Heart left ventricle (tissue), 13 donors: ENCODE measurements around the gene PTPRN2.

ENCODE experiments used
- POLR2A ChIP-seq, 2 donors: fragments of 450-650 bp; IDR thresholded peaks; one replicate each; pipeline ENCODE4 v1.6.1; 2017; ENCODE audit warnings: antibody characterized with exemption in 2 of 2, mild to moderate bottlenecking in 2 of 2, moderate library complexity in 2 of 2
- TF ChIP-seq, protein P1 (sequence below), 12 donors: fragments of 200-600 bp; sonication (generic) in 4 of 12; IDR thresholded peaks; one replicate each; pipeline versions ENCODE4 v1.5.0 to v1.8.0; 2018 to 2022; ENCODE audit warnings: antibody characterized with exemption in 12 of 12, mild to moderate bottlenecking in 5 of 12
- donor health status: ischemic (EF 13 %, LVEDD 7.1; RV severe dilation, severe dysfunction).
- donor health status: DM: no; HTN: yes; CAD: no.
- donor health status: DM: no; HTN: no; CAD: no.
- donor health status: ischemic (EF 25% LVEDD 6.9; RV normal size, moderate dysfunction).
- donor health status: ischemic (EF 25% LVEDD 5.7; RV mildly dilated, moderate dysfunction).
- donor health status: ischemic (EF 35%, LVEDD 5.7; RV mildly dilated, moderate dysfunction).
- donor health status: nonischemic (EF 11% LVEDD 7.7; RV severe dilation, severe dysfunction).
- donor health status: DM: yes; HTN: yes; CAD: no.
- donor health status: PGD.
- donor health status: ischemic (EF 29% LVEDD 5.4; RV normal size, mild dysfunction).
- donor health status: nonischemic (EF 23%, LVEDD 6.1; RV moderate dilation, normal function).

DNA sequence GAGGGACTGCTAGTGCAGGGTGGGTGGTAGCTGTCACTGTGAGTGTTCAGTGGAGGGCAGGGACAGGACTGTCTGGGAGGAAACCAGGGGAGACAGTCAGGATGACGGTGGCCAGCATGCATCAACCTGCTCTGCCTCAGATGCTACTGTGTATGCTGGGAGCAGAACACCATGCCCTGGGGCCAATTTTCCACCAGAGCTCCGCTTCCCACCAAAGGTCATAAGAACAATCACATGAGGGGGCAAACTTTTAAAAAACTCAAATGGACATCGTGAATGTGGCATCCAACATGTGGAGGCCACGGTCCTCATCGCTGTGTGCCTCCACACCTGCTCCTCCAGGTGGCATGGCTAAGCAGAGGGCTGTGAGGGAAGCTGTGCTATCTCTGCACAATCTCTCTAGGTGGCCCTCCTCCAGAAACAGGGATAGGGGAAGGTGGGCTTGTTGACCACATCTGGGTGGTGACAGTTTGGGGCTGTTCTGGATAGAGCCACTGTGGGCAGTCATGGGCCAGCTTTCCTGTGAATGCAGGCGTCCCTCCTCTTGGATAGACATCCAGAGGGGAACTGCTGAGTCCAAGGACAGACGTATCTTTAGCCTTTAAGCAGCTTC, 411.0 kb downstream of the PTPRN2 start:
- TF ChIP-seq, protein P1, sequence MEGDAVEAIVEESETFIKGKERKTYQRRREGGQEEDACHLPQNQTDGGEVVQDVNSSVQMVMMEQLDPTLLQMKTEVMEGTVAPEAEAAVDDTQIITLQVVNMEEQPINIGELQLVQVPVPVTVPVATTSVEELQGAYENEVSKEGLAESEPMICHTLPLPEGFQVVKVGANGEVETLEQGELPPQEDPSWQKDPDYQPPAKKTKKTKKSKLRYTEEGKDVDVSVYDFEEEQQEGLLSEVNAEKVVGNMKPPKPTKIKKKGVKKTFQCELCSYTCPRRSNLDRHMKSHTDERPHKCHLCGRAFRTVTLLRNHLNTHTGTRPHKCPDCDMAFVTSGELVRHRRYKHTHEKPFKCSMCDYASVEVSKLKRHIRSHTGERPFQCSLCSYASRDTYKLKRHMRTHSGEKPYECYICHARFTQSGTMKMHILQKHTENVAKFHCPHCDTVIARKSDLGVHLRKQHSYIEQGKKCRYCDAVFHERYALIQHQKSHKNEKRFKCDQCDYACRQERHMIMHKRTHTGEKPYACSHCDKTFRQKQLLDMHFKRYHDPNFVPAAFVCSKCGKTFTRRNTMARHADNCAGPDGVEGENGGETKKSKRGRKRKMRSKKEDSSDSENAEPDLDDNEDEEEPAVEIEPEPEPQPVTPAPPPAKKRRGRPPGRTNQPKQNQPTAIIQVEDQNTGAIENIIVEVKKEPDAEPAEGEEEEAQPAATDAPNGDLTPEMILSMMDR (IDR thresholded peaks at IDR 0.05): no peak
- no peak for TF ChIP-seq POLR2A (IDR thresholded peaks at IDR 0.05)
